OCI-LY7 (cell line): ENCODE data around the gene SCART1. TPM values are rescaled to one million over a fixed set of nuclear protein-coding genes. Genes with fewer than 3 reads are reported as not detected.
"Not testable (repeated sequence)": the region's sequence is repeated elsewhere in the genome, so short reads cannot be mapped to it uniquely, and the experiment has no call there.

Source experiments
- BruUV-seq: library from RNA; stranded (reverse); fragments of 400-500 nt; replicated peaks from 2 replicates; lab custom pipeline; 2021; lab: Mats Ljungman, UMichigan
- CTCF ChIA-PET: fragments of 300-600 bp; sonication (Branson Sonifier 250); formaldehyde crosslinking; loops from one replicate; lab custom pipeline; 2022; ENCODE audit warnings: antibody characterized with exemption; ENCODE audit not compliant: unreplicated experiment; lab: Charles Lee
- POLR2A ChIA-PET: fragments of 300-600 bp; sonication (Branson Sonifier 250); formaldehyde crosslinking; loops from one replicate; lab custom pipeline; 2022; ENCODE audit warnings: antibody characterized with exemption; lab: Charles Lee
- DNase-seq: peaks from one replicate; pipeline ENCODE4 v3.0.0-alpha.2; 2015; ENCODE audit warnings: low spot score
- H2AFZ ChIP-seq: fragments of 200-600 bp; sonication (generic), shearing (Covaris generic); 2 replicates; pipeline ENCODE4 v1.6.1; 2014; ENCODE audit warnings: mild to moderate bottlenecking, antibody characterized with exemption, low read length, moderate library complexity
- H3K27ac ChIP-seq: fragments of 200-600 bp; sonication (generic); 2 replicates; pipeline ENCODE4 v1.5.1; 2014; ENCODE audit warnings: mixed run types, low read depth, mild to moderate bottlenecking, moderate library complexity, low read length, inconsistent platforms; ENCODE audit not compliant: poor library complexity, severe bottlenecking
- H3K36me3 ChIP-seq: fragments of 200-600 bp; sonication (generic); 2 replicates; pipeline ENCODE4 v1.6.1; 2014; ENCODE audit warnings: mild to moderate bottlenecking, antibody characterized with exemption, low read length, moderate library complexity, mixed read lengths; ENCODE audit not compliant: insufficient read depth
- H3K4me1 ChIP-seq: fragments of 200-600 bp; sonication (generic); 2 replicates; pipeline ENCODE4 v1.5.1; 2014; ENCODE audit warnings: mild to moderate bottlenecking, low read length; ENCODE audit not compliant: insufficient read depth, poor library complexity, severe bottlenecking
- H3K4me2 ChIP-seq: fragments of 200-600 bp; sonication (generic); 2 replicates; pipeline ENCODE4 v1.6.1; 2014; ENCODE audit warnings: mild to moderate bottlenecking, low read length
- H3K4me3 ChIP-seq: fragments of 200-600 bp; sonication (generic); 2 replicates; pipeline ENCODE4 v1.5.1; 2014; ENCODE audit warnings: mild to moderate bottlenecking, low read depth, low read length; ENCODE audit not compliant: poor library complexity, severe bottlenecking
- H3K79me2 ChIP-seq: fragments of 200-600 bp; sonication (generic); 2 replicates; pipeline ENCODE4 v1.6.1; 2016; ENCODE audit warnings: low read depth, mild to moderate bottlenecking, low read length, moderate library complexity, mixed read lengths; ENCODE audit not compliant: insufficient read depth
- H3K9me2 ChIP-seq: fragments of 200-600 bp; sonication (generic); 2 replicates; pipeline ENCODE4 v1.6.1; 2016; ENCODE audit warnings: mild to moderate bottlenecking, low read length, mixed read lengths; ENCODE audit not compliant: insufficient read depth
- H3K9me3 ChIP-seq: fragments of 200-600 bp; sonication (generic); 2 replicates; pipeline ENCODE4 v1.6.1; 2014; ENCODE audit warnings: mild to moderate bottlenecking, mixed run types, low read length, mixed read lengths
- H4K20me1 ChIP-seq: fragments of 200-600 bp; sonication (generic); 2 replicates; pipeline ENCODE4 v1.6.1; 2014; ENCODE audit warnings: mild to moderate bottlenecking, antibody characterized with exemption, low read length, moderate library complexity, mixed read lengths; ENCODE audit not compliant: insufficient read depth
- CTCF ChIP-seq: fragments of 200-600 bp; sonication (generic); conservative IDR thresholded peaks from 2 replicates; pipeline ENCODE4 v1.5.1; 2014; ENCODE audit warnings: mild to moderate bottlenecking, antibody characterized with exemption, low read length, moderate library complexity, mixed read lengths
- EZH2phosphoT487 ChIP-seq: fragments of 200-600 bp; sonication (generic); IDR thresholded peaks from 2 replicates; pipeline ENCODE4 v1.6.1; 2018; ENCODE audit warnings: low read depth, borderline replicate concordance, mild to moderate bottlenecking, mixed run types, antibody characterized with exemption, low read length, moderate library complexity, mixed read lengths
- intact Hi-C: fragments of 100-400 bp; cut with micrococcal nuclease; formaldehyde crosslinking; loops from one replicate; pipeline ENCODE4 v1.10.0; 2022; ENCODE audit not compliant: unreplicated experiment
- total RNA-seq, 2 experiments: library from RNA; depleted of rRNA in 1 of 2; stranded (reverse); fragments of >200 nt in 1 of 2; shearing (Covaris generic) in 1 of 2; gene quantifications; 2 replicates each; pipeline ENCODE4 v1.2.3, GENCODE V29; 2014 to 2022

Gene SCART1
- total RNA-seq, 2 experiments from 2014 or later = 10.0 to 10.9 TPM

DNA sequence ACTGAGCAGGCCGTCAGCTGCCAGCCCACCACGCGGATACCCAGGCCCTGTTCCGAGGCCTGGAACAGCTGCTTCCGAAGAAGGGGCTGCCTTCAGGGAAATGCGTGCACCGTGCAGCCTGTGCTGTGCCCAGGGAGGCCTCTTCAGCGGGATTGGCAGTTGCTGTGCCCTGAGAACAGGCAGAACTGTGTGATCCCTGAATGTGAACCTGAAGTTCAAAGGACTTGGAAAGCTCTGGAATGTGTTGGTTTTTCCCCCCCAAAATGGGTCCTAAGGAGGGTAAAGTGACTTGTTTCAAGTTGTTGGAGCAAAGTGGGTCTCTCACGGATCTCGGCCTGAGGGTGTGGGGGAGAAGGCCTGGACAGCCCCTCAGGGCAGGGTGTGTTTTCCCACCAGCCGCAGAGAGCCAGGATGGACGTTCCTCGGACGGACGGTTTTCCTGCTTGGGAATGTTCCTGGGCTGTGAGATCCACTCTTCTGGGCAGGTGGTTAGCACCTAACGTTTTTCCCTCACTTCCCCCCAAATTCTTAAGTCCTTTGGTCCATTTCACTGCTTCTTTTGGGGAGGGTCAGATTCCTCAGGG is 31.4 kb upstream of the SCART1 start:
- no peak overlapping the region for H3K4me2 ChIP-seq
- H3K27ac ChIP-seq = no peak overlapping the region
- no peaks in the 10 kb centered on the region for H3K4me1 ChIP-seq
- intact Hi-C loops = no loop called here
- DNase-seq = no peak
- no peak overlapping the region for H2AFZ ChIP-seq
- H3K79me2 ChIP-seq = no peaks in the 10 kb centered on the region
- H3K9me2 ChIP-seq = no peaks in the 10 kb centered on the region
- TF ChIP-seq CTCF (no peak), EZH2phosphoT487 (no peak)
- H3K9me3 ChIP-seq = no peaks in the 10 kb centered on the region
- H3K4me3 ChIP-seq = no peak overlapping the region
- ChIA-PET POLR2A (no interaction called here), CTCF (no interaction called here)
- peaks cover 41% of the 10 kb centered on the region for H3K36me3 ChIP-seq
- BruUV-seq = no TSS peak
- no peaks in the 10 kb centered on the region for H4K20me1 ChIP-seq

GRCh38 chr10:133422807-133423771 is 30.7 kb upstream of the SCART1 start:
- Histone ChIP-seq H3K79me2 (no peaks in the 10 kb centered on the region), H3K9me3 (no peaks in the 10 kb centered on the region), H3K36me3 (peaks cover 38% of the 10 kb centered on the region), H3K9me2 (no peaks in the 10 kb centered on the region), H2AFZ (no peak overlapping the region), H3K4me1 (no peaks in the 10 kb centered on the region), H3K4me3 (no peak overlapping the region), H3K4me2 (no peak overlapping the region), H3K27ac (no peak overlapping the region), H4K20me1 (no peaks in the 10 kb centered on the region)
- TF ChIP-seq CTCF = no peak
- TF ChIP-seq EZH2phosphoT487 = no peak
- ChIA-PET CTCF (no interaction called here), POLR2A (no interaction called here)
- BruUV-seq = no TSS peak
- intact Hi-C loops = no loop called here
- no peak for DNase-seq

DNA sequence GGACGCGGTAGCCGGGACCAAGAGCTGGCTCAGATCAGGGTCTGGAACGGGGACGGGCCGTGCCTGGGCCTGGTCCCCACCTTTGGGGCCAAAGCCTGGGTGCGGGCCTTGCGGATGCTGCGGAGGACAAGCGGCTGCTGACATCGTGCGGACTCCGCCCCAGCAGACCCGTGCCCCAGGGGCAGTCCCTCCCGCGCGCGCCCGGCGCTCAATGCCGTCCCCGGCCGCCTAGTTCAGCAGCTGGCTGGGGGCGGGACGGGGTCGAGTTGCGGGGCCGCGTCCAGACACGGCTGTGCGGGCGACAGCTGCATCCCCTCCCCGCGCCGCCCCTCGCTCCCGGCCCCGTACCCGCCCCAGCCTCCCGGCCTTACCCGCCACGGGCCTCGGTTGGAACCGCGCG is 29.6 kb upstream of the SCART1 start:
- H3K4me3 ChIP-seq, H3K79me2 ChIP-seq, H3K9me2 ChIP-seq, H3K27ac ChIP-seq, DNase-seq, POLR2A ChIA-PET, H3K4me2 ChIP-seq, H2AFZ ChIP-seq, CTCF ChIA-PET, intact Hi-C loops, BruUV-seq, H3K4me1 ChIP-seq, H3K9me3 ChIP-seq, H4K20me1 ChIP-seq: not testable (repeated sequence)
- H3K36me3 ChIP-seq = peaks cover 28% of the 10 kb centered on the region

- H4K20me1 ChIP-seq, H2AFZ ChIP-seq, DNase-seq, H3K79me2 ChIP-seq, H3K4me3 ChIP-seq, BruUV-seq, H3K27ac ChIP-seq, H3K9me2 ChIP-seq, H3K9me3 ChIP-seq, intact Hi-C loops, H3K4me1 ChIP-seq, H3K4me2 ChIP-seq, POLR2A ChIA-PET, CTCF ChIA-PET: not testable (repeated sequence)
- peaks cover 23% of the 10 kb centered on the region for H3K36me3 ChIP-seq
These were observed 29.1 kb upstream of the SCART1 start, which contains the start of gene SPRN for GRCh38 chr10:133424601-133425000. SPRN (minus strand) TSS chr10:133424625; CDS start chr10:133423681, 944 bp downstream.
